Neutrophil (primary cell): ENCODE data around the gene RECQL5.

Experiments used
- H3K27ac ChIP-seq: fragments of 200-600 bp; sonication (generic); 2 replicates; pipeline ENCODE4 v1.5.1; 2016; ENCODE audit warnings: mild to moderate bottlenecking, moderate library complexity
- H3K27me3 ChIP-seq: fragments of 200-600 bp; sonication (generic); 2 replicates; pipeline ENCODE4 v1.6.0; 2016; ENCODE audit warnings: mild to moderate bottlenecking
- H3K36me3 ChIP-seq: fragments of 200-600 bp; sonication (generic); 2 replicates; pipeline ENCODE4 v1.5.1; 2017
- H3K4me1 ChIP-seq, 2 experiments: fragments of 200-600 bp in 1 of 2; sonication (generic) in 1 of 2; 1 replicate in 1 of 2; 2 replicates in 1 of 2; pipeline versions ENCODE4 v1.5.1 to v1.6.1; 2013 to 2016; ENCODE audit warnings: low read depth in 1 of 2, low read length in 1 of 2, mild to moderate bottlenecking in 1 of 2, moderate library complexity in 1 of 2; ENCODE audit not compliant: control insufficient read depth in 1 of 2, insufficient read depth in 1 of 2
- H3K4me3 ChIP-seq, 2 experiments: fragments of 200-600 bp in 1 of 2; sonication (generic) in 1 of 2; 1 replicate in 1 of 2; 2 replicates in 1 of 2; pipeline ENCODE4 v1.5.1; 2013 to 2016; ENCODE audit warnings: low read depth in 1 of 2, low read length in 1 of 2, mild to moderate bottlenecking in 1 of 2, moderate library complexity in 1 of 2
- H3K9me3 ChIP-seq: fragments of 200-600 bp; sonication (generic); 2 replicates; pipeline ENCODE4 v1.5.1; 2016
- TF ChIP-seq, protein P1 (sequence below): fragments of 200-600 bp; sonication (generic); IDR thresholded peaks from 2 replicates; pipeline ENCODE4 v1.5.1; 2016; ENCODE audit warnings: antibody characterized with exemption

Gene RECQL5

DNA sequence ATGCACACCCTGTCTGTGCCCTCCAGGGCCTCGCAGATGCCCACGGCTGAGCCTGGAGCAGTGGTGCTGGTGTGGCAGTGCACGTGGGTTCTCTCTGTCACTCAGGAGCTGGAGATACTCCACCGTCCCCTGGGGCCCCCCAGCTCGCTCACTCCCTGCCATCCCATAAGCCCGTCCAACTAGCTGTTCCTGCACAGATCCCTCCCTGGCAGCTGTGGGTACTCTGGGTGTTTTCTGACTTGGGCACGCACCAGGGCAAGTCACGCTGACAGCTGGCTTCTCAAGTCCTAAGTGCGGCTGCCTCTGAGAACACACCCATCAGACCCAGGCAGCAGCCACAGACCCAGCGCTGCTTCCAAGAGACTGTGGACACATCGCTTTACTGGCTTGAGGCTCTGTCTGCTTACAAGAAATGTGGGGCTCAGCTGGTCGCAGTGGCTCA is 28.9 kb upstream of the RECQL5 start:
- no peaks in the 10 kb centered on the region for H3K4me1 ChIP-seq
- H3K4me3 ChIP-seq: no peak overlapping the region
- no peaks in the 10 kb centered on the region for H3K9me3 ChIP-seq
- TF ChIP-seq, protein P1, sequence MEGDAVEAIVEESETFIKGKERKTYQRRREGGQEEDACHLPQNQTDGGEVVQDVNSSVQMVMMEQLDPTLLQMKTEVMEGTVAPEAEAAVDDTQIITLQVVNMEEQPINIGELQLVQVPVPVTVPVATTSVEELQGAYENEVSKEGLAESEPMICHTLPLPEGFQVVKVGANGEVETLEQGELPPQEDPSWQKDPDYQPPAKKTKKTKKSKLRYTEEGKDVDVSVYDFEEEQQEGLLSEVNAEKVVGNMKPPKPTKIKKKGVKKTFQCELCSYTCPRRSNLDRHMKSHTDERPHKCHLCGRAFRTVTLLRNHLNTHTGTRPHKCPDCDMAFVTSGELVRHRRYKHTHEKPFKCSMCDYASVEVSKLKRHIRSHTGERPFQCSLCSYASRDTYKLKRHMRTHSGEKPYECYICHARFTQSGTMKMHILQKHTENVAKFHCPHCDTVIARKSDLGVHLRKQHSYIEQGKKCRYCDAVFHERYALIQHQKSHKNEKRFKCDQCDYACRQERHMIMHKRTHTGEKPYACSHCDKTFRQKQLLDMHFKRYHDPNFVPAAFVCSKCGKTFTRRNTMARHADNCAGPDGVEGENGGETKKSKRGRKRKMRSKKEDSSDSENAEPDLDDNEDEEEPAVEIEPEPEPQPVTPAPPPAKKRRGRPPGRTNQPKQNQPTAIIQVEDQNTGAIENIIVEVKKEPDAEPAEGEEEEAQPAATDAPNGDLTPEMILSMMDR: no peak
- H3K27me3 ChIP-seq: no peaks in the 10 kb centered on the region
- H3K36me3 ChIP-seq: peaks cover 80% of the 10 kb centered on the region
- H3K27ac ChIP-seq: no peak overlapping the region

GRCh38 chr17:75695141-75695829 is 28.3 kb upstream of the RECQL5 start:
- Histone ChIP-seq H3K27me3 (no peaks in the 10 kb centered on the region), H3K4me3 (no peak overlapping the region), H3K27ac (no peak overlapping the region), H3K36me3 (peaks cover 74% of the 10 kb centered on the region), H3K4me1 (no peaks in the 10 kb centered on the region), H3K9me3 (no peaks in the 10 kb centered on the region)
- TF ChIP-seq, protein P1: no peak

- Histone ChIP-seq H3K27ac (no peak overlapping the region), H3K4me3 (no peak overlapping the region), H3K36me3 (peaks cover 67% of the 10 kb centered on the region), H3K9me3 (no peaks in the 10 kb centered on the region), H3K4me1 (peaks cover 7% of the 10 kb centered on the region in 2 experiments), H3K27me3 (no peaks in the 10 kb centered on the region)
- TF ChIP-seq, protein P1: no peak
These were observed 27.6 kb upstream of the RECQL5 start for GRCh38 chr17:75694536-75694935.

GRCh38 chr17:75693500-75694481 is 26.8 kb upstream of the RECQL5 start:
- Histone ChIP-seq H3K27me3 (no peaks in the 10 kb centered on the region), H3K9me3 (no peaks in the 10 kb centered on the region), H3K36me3 (peaks cover 61% of the 10 kb centered on the region), H3K4me3 (no peak overlapping the region), H3K4me1 (peaks cover 14 to 15% of the 10 kb centered on the region in 2 experiments), H3K27ac (no peak overlapping the region)
- TF ChIP-seq, protein P1: no peak

DNA sequence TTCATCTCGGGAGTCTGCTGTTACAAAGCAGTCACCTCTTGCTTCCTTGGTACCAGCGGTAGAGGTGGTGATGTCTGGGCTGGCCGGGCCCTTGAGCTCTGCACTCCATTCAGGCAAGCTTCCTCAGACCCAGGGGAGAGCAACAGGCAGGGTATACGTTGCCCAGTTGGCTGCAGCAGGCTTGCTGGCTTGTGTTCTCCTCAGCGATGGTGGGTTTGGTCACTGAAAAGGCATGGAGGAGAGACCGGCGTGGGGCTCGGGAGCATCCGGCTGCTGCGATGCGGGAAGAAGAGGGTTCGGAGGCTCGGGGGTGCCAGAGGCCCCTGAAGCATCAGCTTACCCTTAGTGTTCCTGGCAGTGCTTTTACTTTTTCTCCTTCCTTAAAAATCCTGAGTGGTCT is 26.0 kb upstream of the RECQL5 start:
- H3K36me3 ChIP-seq: peaks cover 54% of the 10 kb centered on the region
- H3K27ac ChIP-seq: no peak overlapping the region
- H3K9me3 ChIP-seq: no peaks in the 10 kb centered on the region
- no peaks in the 10 kb centered on the region for H3K27me3 ChIP-seq
- H3K4me3 ChIP-seq: no peak overlapping the region
- H3K4me1 ChIP-seq: peaks cover 22 to 23% of the 10 kb centered on the region in 2 experiments
- TF ChIP-seq, protein P1: no peak
